Measurements from ENCODE around the gene ANKRD45.
"Not testable (repeated sequence)": the region's sequence is repeated elsewhere in the genome, so short reads cannot be mapped to it uniquely, and the experiment has no call there.

The ANKRD45 gene

DNA sequence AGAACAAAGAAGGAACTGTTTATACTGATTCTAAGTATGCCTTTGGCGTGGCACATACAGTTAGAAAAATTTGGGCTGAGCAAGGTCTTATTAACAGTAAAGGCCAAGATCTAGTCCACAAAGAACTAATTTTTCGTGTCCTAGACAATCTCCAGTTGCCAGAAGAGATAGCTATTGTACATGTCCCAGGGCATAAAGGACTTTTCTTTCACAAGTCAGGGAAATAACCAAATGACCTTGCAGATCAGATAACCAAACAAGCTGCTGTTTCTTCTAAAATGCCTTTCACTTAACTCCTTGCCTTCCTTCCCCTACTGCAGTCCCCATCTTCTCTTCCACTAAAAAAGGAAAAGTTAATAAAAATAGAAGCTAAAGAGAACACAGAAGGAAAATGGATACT is 30.5 kb downstream of the ANKRD45 start:
- no peak for DNase-seq

DNA sequence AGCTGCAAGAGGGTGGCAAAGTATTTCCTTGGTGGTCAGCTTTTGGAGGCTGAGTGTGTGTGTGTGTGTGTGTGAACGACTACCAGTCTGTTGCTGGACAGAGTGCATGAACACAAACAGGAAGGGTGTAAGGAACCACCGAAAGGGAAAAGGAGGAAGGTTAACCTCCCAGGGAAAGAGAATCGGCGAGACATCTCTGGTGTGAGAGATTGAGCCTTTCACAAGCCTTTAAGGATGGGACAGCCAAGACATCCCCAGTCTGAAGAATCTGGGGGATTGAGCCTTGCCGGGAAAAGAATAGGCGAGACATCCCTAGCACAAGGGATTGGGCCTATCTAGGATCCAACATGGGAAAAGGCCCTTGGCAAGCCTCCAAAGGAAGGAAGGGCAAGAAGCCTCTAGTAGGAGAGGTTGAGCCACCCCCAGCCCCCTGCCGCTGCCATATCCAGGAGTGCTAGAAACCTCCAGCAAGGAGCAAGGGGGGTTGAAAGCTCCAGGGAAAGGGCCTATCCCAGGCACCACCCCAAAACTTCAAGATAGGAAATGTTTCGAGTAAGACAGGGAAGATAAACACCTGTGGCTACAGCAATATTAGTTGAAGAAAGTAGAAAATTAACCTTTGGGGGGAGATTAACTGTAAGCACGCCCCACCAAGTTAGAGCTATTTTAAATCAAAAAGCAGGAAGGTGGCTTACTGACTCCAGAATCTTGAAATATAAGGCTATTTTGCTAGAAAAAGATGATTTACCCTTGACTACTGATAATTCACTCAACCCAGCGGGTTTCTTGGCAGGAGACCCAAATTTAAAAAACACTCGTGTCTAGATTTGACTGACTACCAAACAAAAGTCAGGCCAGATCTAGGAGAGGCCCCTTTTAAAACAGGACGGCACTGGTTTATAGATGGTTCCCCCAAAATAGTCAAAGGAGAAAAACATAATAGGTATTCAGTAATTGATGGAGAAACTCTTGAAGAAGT is 31.3 kb downstream of the ANKRD45 start:
- DNase-seq = no peak

GRCh38 chr1:173637236-173638042 is 32.2 kb downstream of the ANKRD45 start:
- not testable (repeated sequence) for DNase-seq

DNA sequence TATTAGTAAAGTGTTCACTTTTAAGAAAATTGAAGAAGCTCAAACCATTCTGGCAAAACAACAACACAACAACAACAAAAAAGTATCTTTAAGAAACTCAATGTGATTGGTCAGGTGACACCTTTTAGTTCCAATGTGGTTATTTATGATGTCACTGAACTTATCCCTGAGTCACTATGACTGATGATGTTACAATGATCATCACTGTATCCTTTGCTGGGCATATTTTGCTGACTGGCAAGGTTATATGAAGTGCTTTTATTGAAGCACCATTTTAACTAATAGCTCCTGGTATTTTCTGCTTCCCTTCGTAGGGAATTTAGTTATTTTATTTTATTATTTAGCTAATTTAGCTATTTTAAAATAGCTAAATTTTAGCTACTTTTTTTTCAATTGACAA is 34.5 kb downstream of the ANKRD45 start, which contains the start of gene TEX50:
Gene TEX50 (plus strand): TSS at position 223 of the 400 bp plus-strand sequence. CDS start 184 bp downstream, outside the sequence.
- DNase-seq = no peak

DNA sequence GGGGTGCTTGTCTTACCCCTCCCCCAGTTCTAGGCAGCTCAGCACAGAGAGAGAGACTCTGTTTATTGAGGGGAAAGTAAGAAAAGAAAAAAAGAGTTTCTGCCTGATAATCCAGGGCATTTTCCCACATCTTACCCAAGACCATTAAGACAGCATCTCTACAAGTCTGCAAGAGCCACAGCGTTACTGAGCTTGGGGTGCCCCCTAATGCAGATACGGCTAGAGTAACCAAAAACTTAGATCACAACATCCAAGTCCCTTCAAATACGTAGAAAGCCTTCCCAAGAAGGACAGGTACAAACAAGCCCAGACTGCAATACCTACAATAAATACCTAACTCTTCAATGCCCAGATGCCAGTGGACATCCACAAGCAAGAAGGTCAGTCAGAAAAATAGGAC is 40.8 kb downstream of the ANKRD45 start:
- DNase-seq = no peak

GRCh38 chr1:173627269-173627668 is 42.4 kb downstream of the ANKRD45 start:
- DNase-seq = no peak

- no peak for DNase-seq
These were observed 52.8 kb downstream of the ANKRD45 start for GRCh38 chr1:173616859-173617258.

DNA sequence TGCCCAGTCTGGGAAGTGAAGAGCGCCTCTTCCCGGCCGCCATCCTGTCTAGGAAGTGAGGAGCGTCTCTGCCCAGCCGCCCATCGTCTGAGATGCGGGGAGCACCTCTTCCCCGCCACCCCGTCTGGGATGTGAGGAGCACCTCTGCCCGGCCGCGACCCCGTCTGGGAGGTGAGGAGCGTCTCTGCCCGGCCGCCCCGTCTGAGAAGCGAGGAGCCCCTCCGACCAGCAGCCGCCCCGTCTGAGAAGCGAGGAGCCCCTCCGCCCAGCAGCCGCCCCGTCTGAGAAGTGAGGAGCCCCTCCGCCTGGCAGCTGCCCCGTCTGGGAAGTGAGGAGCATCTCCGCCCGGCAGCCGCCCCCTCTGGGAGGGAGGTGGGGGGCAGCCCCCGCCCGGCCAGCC is 56.6 kb downstream of the ANKRD45 start:
- DNase-seq = not testable (repeated sequence)

GRCh38 chr1:173608503-173609216 is 61.0 kb downstream of the ANKRD45 start:
- DNase-seq = no peak

DNA sequence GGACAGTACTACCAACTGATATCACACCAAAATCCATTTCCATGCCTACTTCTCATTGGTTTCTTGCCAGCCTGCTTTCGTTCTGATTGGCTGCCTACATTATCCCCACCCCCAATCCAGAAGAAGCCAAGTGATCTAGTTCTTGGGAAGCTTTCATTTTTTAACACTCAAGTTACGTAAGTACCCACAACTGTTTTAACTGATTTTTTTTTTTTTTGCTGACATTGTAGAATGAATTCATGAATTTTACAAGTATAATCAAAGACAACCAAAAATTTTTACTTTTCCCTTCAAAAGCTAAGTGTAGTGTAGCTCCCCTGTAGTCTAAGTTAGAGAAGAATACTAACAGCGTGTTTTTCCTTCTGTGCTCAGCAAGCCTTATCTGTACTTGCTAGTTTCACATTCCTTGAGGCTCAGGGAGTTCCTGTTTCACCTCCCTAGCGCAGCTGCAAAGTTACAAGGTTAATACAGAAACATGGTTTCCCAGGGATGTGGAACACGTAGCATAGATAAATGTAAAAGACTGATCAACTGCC is 66.5 kb downstream of the ANKRD45 start, which contains the start of gene SLC9C2:
Gene SLC9C2 (minus strand): TSS at position 17 of the 536 bp plus-strand sequence. CDS start 1,296 bp downstream, outside the sequence.
- DNase-seq = no peak

- DNase-seq = no peak
These were observed 68.1 kb downstream of the ANKRD45 start for GRCh38 chr1:173601588-173601987.

GRCh38 chr1:173596097-173596825 is 73.4 kb downstream of the ANKRD45 start:
- DNase-seq = no peak

- DNase-seq = not testable (repeated sequence)
These were observed 78.5 kb downstream of the ANKRD45 start for GRCh38 chr1:173591138-173591537.

- no peak for DNase-seq
These were observed 79.1 kb downstream of the ANKRD45 start for GRCh38 chr1:173590557-173590956.

DNA sequence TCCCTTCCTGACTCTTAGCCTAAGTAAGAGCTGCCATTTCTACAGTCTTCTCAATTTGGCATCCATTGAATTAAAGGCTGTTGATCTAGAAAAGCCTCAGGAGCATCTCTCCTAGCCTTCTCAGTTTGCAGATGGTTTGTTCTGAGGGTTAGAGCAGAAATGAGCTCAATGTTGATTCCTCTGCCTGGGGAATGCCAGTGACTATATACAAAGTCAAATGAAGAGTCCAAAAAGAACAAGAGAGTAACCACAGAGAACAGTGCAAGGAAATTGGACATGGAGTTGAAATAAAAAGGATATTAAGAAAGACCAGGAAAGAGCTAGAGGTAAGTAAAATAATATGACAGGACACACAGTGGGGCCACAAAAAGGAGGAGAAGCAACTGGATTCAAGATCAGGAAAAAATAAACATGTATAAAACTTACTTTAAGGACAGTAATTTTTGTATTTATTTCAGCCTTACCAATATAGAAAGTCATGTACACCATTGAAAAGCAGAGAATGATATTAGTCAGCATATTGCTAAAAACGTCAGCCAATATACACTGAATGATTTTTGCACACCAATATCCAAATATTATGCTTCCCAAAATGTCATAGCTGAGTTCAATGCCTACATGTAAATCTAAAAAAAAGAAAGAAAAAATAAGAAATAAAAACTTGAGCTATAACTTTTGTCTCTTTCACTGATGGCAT is 88.1 kb downstream of the ANKRD45 start:
- DNase-seq = no peak

DNA sequence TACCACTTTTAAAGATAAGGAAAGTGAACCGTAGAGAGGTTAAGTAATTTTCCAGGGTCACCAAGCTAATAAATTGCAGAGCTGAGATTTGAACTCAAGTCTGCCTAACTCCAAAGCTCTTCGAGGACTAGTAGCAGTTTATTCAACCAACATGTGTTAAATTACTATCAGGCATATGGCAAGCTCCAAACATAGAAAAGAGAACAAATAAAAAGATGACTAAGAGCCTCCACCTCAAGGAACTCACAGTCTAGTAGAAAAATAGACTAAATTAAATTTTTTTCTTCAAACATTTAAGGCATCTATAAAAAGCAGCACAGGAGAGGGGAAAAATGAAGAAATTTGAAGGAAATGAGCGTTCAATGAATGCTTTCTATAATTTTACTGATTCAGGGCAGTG is 89.0 kb downstream of the ANKRD45 start:
- no peak for DNase-seq

DNA sequence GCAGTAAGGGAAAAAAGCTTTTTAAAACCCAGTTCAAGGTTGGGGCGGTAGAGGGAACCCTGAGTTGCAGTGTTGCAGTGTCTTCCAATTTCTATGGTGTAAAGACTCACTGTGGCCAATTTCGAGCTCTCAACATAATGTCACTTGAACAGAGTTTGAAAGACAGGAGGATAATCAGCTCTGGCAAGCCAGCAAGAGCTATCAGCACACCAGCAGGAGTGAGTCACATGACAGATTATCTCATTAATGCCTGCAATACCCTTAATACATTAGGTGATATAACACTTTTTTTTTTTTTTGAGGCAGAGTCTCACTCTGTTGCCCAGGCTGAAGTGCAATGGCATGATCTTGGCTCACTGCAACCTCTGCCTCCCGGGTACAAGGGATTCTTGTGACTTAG is 89.6 kb downstream of the ANKRD45 start:
- DNase-seq = no peak

DNA sequence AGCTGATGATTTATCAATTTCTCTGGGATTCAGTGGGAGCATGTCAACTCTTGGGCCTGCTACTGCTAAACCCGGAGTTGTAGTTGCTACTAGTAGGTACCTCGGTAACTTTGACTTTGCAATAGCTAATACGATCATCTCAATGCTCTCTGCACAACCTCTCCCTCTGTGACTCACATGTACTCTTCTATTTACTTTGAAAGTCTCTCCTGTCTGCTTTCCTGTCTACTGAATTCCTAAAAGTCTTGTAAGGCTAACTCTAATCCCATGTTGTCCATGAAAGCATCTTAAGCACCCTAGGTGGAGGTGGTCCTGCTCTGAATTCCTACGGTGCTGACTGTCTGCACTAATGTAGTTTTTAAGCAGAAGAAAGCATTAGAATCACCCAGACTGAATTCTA is 96.1 kb downstream of the ANKRD45 start:
- no peak for DNase-seq

DNA sequence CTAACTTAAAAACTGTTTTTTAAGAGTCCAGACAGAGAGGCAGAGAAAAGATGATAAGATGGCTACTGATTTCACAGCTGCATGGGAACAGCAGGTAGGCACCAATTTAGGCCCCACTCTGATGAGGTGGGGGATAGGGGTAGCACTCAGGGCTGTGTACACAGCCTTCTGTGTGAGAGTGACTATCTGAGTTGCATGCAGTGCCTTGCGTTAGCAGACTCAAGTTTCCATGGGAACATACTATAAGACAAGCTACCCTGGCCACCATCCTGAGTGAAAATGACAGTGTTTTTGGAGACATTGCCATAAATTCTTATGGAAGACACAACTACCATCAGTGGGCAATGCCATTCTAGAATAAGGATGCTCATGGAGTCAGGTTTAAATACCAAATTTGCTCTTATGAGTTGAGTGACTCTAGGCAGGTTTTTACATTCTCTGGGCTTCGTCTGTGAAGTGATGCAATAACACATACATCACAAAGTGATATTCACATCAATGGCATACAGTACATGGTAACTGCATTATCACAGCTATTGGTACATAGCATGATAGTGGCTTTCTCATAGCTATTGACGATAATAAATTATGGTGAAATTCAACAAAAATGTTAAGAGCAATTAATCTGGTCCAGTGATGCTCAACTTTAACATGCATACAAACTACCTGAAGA is 97.3 kb downstream of the ANKRD45 start:
- DNase-seq = no peak

DNA sequence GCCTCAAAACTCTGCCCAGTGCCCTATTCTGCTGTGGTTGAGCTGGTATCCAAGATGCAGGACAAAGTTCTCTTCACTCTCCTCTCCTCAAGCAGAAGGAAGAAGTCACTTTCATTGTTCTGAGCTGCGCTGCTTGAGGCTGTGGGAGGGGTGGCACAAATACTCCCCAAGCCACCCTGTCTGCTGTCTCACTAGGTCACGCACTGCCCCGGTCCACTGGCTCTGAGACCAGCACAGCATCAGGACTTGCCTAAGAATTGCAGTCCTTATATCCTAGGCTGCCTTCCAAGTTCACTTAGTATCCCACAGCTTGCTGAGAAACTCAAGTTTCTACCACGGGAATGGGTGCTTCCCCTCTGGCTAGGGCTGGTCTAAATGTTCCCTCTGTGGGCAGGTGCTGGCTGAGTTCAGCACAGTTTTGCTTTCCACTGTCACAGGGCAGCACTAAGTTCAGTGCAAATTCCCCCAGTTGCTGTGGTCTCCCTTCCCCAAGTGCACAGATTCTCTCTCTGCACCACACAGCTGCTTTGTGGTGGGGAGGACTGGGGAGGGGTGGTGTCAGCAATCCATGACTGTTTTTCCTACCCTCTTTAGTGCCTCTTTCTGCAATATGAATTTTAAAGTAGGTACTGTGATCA is 99.2 kb downstream of the ANKRD45 start:
- DNase-seq = no peak

Data from NCI-H446 (cell line).